Thyroid gland (tissue), 4 donors: ENCODE results near the gene ESYT2. TPM values are rescaled to one million over a fixed set of nuclear protein-coding genes. Genes with fewer than 3 reads are reported as not detected.
A peak's percentile ranks its signal among the peaks of the same experiment; 100 is the strongest.

ENCODE experiments used
- DNase-seq, 2 donors: peaks; one replicate each; pipeline ENCODE4 v3.0.0-alpha.2; 2019
- H3K27ac ChIP-seq, 3 donors: fragments of 200-600 bp; sonication (generic); 1 replicate in 2 of 3; 2 replicates in 1 of 3; pipeline ENCODE4 v1.5.1; 2016 to 2019; ENCODE audit warnings: mild to moderate bottlenecking in 1 of 3, moderate library complexity in 1 of 3
- H3K27me3 ChIP-seq: fragments of 200-600 bp; sonication (generic); one replicate; pipeline ENCODE4 v1.5.1; 2019
- H3K36me3 ChIP-seq, 2 donors: fragments of 200-600 bp; sonication (generic); one replicate each; pipeline ENCODE4 v1.5.1; 2016 to 2019
- H3K4me1 ChIP-seq, 2 donors: fragments of 200-600 bp; sonication (generic); one replicate each; pipeline ENCODE4 v1.5.1; 2017 to 2019
- H3K4me3 ChIP-seq, 3 donors: fragments of 200-600 bp; sonication (generic); replicated peaks in 1 of 3; 1 replicate in 2 of 3; 2 replicates in 1 of 3; pipeline ENCODE4 v1.5.1; 2016; ENCODE audit warnings: mild to moderate bottlenecking in 1 of 3
- H3K9me3 ChIP-seq: fragments of 200-600 bp; sonication (generic); one replicate; pipeline ENCODE4 v1.5.1; 2017
- POLR2A ChIP-seq, 2 donors: fragments of 450-650 bp; IDR thresholded peaks; one replicate each; pipeline ENCODE4 v1.6.1; 2017; ENCODE audit warnings: antibody characterized with exemption in 2 of 2, mild to moderate bottlenecking in 2 of 2, moderate library complexity in 1 of 2
- WGBS, 2 donors: methylation state at CpG; one replicate each; pipeline ENCODE4 v1.1.5; 2017; 5-methylcytosine and 5-hydroxymethylcytosine counted together
- intact Hi-C: fragments of 100-400 bp; cut with DNase I; formaldehyde crosslinking; loops from one replicate; pipeline ENCODE4 v1.15.1; 2023
- total RNA-seq, 4 donors: library from RNA; depleted of rRNA; stranded (reverse); fragments of >200 nt; gene quantifications; one replicate each; pipeline ENCODE4 v1.2.3, GENCODE V29; 2016
- TF ChIP-seq, protein P1 (sequence below), 6 experiments: fragments of 200-600 bp in 3 of 6; fragments of 450-650 bp in 3 of 6; sonication (generic) in 3 of 6; IDR thresholded peaks; one replicate each; pipeline ENCODE4 v1.5.1; 2016 to 2019; ENCODE audit warnings: antibody characterized with exemption in 6 of 6, mild to moderate bottlenecking in 2 of 6, inconsistent platforms in 1 of 6, moderate library complexity in 1 of 6

ESYT2 gene
- total RNA-seq, 4 donors from 2014 or later: 102 to 123 (median 116) TPM

- peaks cover 2 to 9% of the 10 kb centered on the region in 2 donors for H3K4me1 ChIP-seq
- TF ChIP-seq POLR2A (IDR thresholded peaks at IDR 0.05): no peak
- TF ChIP-seq, protein P1, sequence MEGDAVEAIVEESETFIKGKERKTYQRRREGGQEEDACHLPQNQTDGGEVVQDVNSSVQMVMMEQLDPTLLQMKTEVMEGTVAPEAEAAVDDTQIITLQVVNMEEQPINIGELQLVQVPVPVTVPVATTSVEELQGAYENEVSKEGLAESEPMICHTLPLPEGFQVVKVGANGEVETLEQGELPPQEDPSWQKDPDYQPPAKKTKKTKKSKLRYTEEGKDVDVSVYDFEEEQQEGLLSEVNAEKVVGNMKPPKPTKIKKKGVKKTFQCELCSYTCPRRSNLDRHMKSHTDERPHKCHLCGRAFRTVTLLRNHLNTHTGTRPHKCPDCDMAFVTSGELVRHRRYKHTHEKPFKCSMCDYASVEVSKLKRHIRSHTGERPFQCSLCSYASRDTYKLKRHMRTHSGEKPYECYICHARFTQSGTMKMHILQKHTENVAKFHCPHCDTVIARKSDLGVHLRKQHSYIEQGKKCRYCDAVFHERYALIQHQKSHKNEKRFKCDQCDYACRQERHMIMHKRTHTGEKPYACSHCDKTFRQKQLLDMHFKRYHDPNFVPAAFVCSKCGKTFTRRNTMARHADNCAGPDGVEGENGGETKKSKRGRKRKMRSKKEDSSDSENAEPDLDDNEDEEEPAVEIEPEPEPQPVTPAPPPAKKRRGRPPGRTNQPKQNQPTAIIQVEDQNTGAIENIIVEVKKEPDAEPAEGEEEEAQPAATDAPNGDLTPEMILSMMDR (IDR thresholded peaks at IDR 0.05): no peak
- H3K27me3 ChIP-seq: no peaks in the 10 kb centered on the region
- H3K27ac ChIP-seq: no peak overlapping the region
- WGBS, 2 donors: 87 to 98% methylated on average over 8 of the region's 8 CpGs
- H3K4me3 ChIP-seq: no peak overlapping the region
- H3K9me3 ChIP-seq: no peaks in the 10 kb centered on the region
- H3K36me3 ChIP-seq: no peaks in the 10 kb centered on the region
- intact Hi-C loops: loop anchor here (10.0 kb wide), 1 partner anchor 132 kb away; the partner anchor contains the start of gene NCAPG2
- DNase-seq: no peak
Measured at GRCh38 chr7:158836692-158837091, 7.4 kb upstream of the ESYT2 start.

DNA sequence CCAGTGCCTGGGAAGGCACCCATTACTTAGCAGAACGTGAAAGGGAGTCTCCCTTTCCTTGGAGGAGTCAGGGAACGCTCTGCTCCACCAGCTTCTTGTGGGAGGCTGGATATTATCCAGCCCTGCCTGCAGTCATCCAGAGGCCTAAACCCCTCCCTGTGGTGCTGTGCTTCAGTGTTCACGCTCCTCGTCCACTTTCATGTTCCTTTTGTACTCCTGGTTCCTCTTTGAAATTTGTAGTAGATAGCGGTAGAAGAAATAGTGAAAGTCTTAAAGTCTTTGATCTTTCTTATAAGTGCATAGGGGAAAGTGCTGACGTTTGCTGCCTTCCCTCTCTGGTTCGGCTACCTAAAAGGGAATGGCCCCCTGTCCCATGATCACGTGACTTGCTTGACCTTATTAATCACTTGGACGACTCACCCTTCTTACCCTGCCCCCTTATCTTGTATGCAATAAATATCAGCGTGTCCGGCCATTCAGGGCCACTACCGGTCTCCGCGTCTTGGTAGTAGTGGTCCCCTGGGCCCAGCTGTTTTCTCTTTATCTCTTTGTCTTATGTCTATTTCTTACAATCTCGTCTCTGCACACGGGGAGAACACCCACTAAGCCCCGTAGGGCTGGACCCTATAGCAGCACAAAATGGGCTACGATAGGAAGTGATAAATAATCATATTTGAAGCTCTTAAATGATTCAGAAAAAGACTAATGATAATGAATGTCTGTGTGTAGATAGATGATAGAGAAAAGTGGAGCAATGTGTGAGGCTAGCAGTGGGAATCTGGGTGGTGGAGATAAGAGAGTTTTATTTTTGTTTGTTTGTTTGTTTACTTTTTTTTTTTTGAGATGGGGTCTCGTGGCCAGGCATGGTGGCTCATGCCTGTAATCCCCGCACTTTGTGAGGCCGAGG lies 5.8 kb upstream of the ESYT2 start:
- Histone ChIP-seq H3K27ac (peak overlapping the region in 1 of 3 donors; percentile 8), H3K9me3 (no peaks in the 10 kb centered on the region), H3K36me3 (no peaks in the 10 kb centered on the region), H3K27me3 (no peaks in the 10 kb centered on the region), H3K4me1 (peaks cover 7 to 18% of the 10 kb centered on the region in 2 donors), H3K4me3 (no peak overlapping the region)
- intact Hi-C loops: loop anchor here (10.0 kb wide), 1 partner anchor 130 kb away; the partner anchor contains the start of gene NCAPG2
- TF ChIP-seq, protein P1 (IDR thresholded peaks at IDR 0.05): no peak
- TF ChIP-seq POLR2A (IDR thresholded peaks at IDR 0.05): no peak
- DNase-seq: peak; percentile 73 to 79
- WGBS, 2 donors: 61 to 65% methylated on average over 21 of the region's 21 CpGs

- Histone ChIP-seq H3K4me3 (no peak overlapping the region), H3K27me3 (no peaks in the 10 kb centered on the region), H3K9me3 (no peaks in the 10 kb centered on the region), H3K4me1 (peaks cover 7 to 19% of the 10 kb centered on the region in 2 donors), H3K27ac (no peak overlapping the region), H3K36me3 (no peaks in the 10 kb centered on the region)
- intact Hi-C loops: loop anchor here (10.0 kb wide), 1 partner anchor 128 kb away; the partner anchor contains the start of gene NCAPG2
- no peak for DNase-seq
- WGBS, 2 donors: 88 to 96% methylated on average over 3 of the region's 3 CpGs
- no peak for TF ChIP-seq POLR2A (IDR thresholded peaks at IDR 0.05)
- TF ChIP-seq, protein P1 (IDR thresholded peaks at IDR 0.05): no peak
Measured at GRCh38 chr7:158832994-158833393, 3.7 kb upstream of the ESYT2 start.

DNA sequence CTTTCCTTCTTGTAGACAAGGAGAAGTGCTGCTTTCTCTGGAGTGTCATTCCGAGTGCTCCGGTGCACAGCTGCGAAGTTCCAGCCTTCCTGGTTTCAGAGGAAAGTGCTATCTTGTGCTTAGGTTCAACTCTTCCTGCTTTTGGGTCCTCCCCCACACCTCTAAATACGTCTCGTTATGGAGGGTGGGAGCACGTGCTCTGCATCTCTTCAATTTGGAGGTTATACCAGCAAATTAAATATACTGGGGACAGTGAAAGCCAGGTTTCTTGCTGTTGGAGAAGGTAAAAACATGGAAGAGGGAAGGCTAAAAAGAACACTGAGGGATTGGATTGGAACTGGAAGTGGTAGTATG lies 2.4 kb upstream of the ESYT2 start:
- TF ChIP-seq, protein P1 (IDR thresholded peaks at IDR 0.05): no peak
- no peak for TF ChIP-seq POLR2A (IDR thresholded peaks at IDR 0.05)
- H3K36me3 ChIP-seq: no peaks in the 10 kb centered on the region
- intact Hi-C loops: loop anchor here (10.0 kb wide), 1 partner anchor 127 kb away; the partner anchor contains the start of gene NCAPG2
- WGBS, 2 donors: 65 to 66% methylated on average over 6 of the region's 6 CpGs
- no peaks in the 10 kb centered on the region for H3K9me3 ChIP-seq
- no peak overlapping the region for H3K27ac ChIP-seq
- peaks cover 14 to 28% of the 10 kb centered on the region in 2 donors for H3K4me1 ChIP-seq
- no peaks in the 10 kb centered on the region for H3K27me3 ChIP-seq
- no peak for DNase-seq
- H3K4me3 ChIP-seq: no peak overlapping the region
